Trophoblast cell (in vitro differentiated cells and primary cell): ENCODE data around the gene PGAM2.

Source experiments
- DNase-seq, 2 donors: peaks; one replicate each; pipeline ENCODE4 v3.0.0-alpha.2; 2016
- H2AFZ ChIP-seq: 2 replicates; pipeline ENCODE4 v1.6.1; 2013; ENCODE audit warnings: low read length, moderate library complexity, mild to moderate bottlenecking; ENCODE audit not compliant: insufficient read depth, poor library complexity
- H2AK5ac ChIP-seq: 2 replicates; pipeline ENCODE4 v1.6.1; 2013; ENCODE audit warnings: mild to moderate bottlenecking, low read length
- H2BK120ac ChIP-seq: 2 replicates; pipeline ENCODE4 v1.6.1; 2013; ENCODE audit warnings: low read length, mild to moderate bottlenecking, moderate library complexity; ENCODE audit not compliant: insufficient read depth, poor library complexity
- H2BK12ac ChIP-seq: 2 replicates; pipeline ENCODE4 v1.6.1; 2013; ENCODE audit warnings: mild to moderate bottlenecking, low read length, moderate library complexity
- H2BK5ac ChIP-seq: 2 replicates; pipeline ENCODE4 v1.6.1; 2013; ENCODE audit warnings: low read length, low read depth, moderate library complexity, mild to moderate bottlenecking; ENCODE audit not compliant: poor library complexity
- H3K14ac ChIP-seq: 2 replicates; pipeline ENCODE4 v1.6.1; 2013; ENCODE audit warnings: mild to moderate bottlenecking, low read length
- H3K18ac ChIP-seq: 2 replicates; pipeline ENCODE4 v1.6.1; 2013; ENCODE audit warnings: mild to moderate bottlenecking, low read length
- H3K23ac ChIP-seq: 2 replicates; pipeline ENCODE4 v1.6.1; 2013; ENCODE audit warnings: low read length
- H3K27ac ChIP-seq: 2 replicates; pipeline ENCODE4 v1.5.1; 2013; ENCODE audit warnings: low read depth, mild to moderate bottlenecking, inconsistent platforms, low read length, moderate library complexity
- H3K27me3 ChIP-seq: 2 replicates; pipeline ENCODE4 v1.6.1; 2013; ENCODE audit warnings: inconsistent platforms, mild to moderate bottlenecking, low read length, moderate library complexity; ENCODE audit not compliant: insufficient read depth
- H3K36me3 ChIP-seq, 2 experiments: 1 replicate in 1 of 2; 2 replicates in 1 of 2; pipeline ENCODE4 v1.6.1; 2013; ENCODE audit warnings: low read length in 2 of 2, mild to moderate bottlenecking in 2 of 2, moderate library complexity in 1 of 2; ENCODE audit not compliant: insufficient read depth in 2 of 2, control insufficient read depth in 1 of 2
- H3K4ac ChIP-seq: 2 replicates; pipeline ENCODE4 v1.6.1; 2013; ENCODE audit warnings: low read depth, mild to moderate bottlenecking, low read length, moderate library complexity
- H3K4me1 ChIP-seq, 2 experiments: 1 replicate in 1 of 2; 2 replicates in 1 of 2; pipeline ENCODE4 v1.6.1; 2013; ENCODE audit warnings: low read length in 2 of 2, mild to moderate bottlenecking in 2 of 2, moderate library complexity in 1 of 2; ENCODE audit not compliant: insufficient read depth in 2 of 2, control insufficient read depth in 1 of 2
- H3K4me2 ChIP-seq: 2 replicates; pipeline ENCODE4 v1.6.1; 2013; ENCODE audit warnings: inconsistent platforms, mild to moderate bottlenecking, low read length, moderate library complexity
- H3K4me3 ChIP-seq: 2 replicates; pipeline ENCODE4 v1.5.1; 2013; ENCODE audit warnings: mild to moderate bottlenecking, low read depth, low read length, inconsistent platforms
- H3K79me1 ChIP-seq: one replicate; pipeline ENCODE4 v1.6.1; 2013; ENCODE audit warnings: low read length
- H3K79me2 ChIP-seq: 2 replicates; pipeline ENCODE4 v1.6.1; 2013; ENCODE audit warnings: low read length, mild to moderate bottlenecking; ENCODE audit not compliant: control insufficient read depth, insufficient read depth, poor library complexity
- H3K9ac ChIP-seq: 2 replicates; pipeline ENCODE4 v1.6.1; 2013; ENCODE audit warnings: mild to moderate bottlenecking, low read length
- H3K9me3 ChIP-seq: 2 replicates; pipeline ENCODE4 v1.6.1; 2013; ENCODE audit warnings: low read depth, mild to moderate bottlenecking, control low read depth, inconsistent platforms, low read length; ENCODE audit not compliant: insufficient read depth
- H4K12ac ChIP-seq: 2 replicates; pipeline ENCODE4 v1.6.1; 2013; ENCODE audit warnings: low read depth, mild to moderate bottlenecking, low read length, moderate library complexity
- H4K8ac ChIP-seq: 2 replicates; pipeline ENCODE4 v1.6.1; 2013; ENCODE audit warnings: low read depth, mild to moderate bottlenecking, low read length, moderate library complexity
- H4K91ac ChIP-seq: one replicate; pipeline ENCODE4 v1.6.1; 2013; ENCODE audit warnings: low read depth, mild to moderate bottlenecking, low read length, moderate library complexity
- WGBS: extraction: QIAGEN DNeasy Blood & Tissue Kit; methylation state at CpG from one replicate; pipeline ENCODE4 v1.1.7; 2013; ENCODE audit warnings: missing lambda C conversion rate; ENCODE audit not compliant: insufficient read length, insufficient coverage; ENCODE audit errors: extremely low coverage; 5-methylcytosine and 5-hydroxymethylcytosine counted together

Gene PGAM2

GRCh38 chr7:44056681-44057080, 8.7 kb downstream of the PGAM2 start:
- H3K4me2 ChIP-seq: no peak overlapping the region
- H2AK5ac ChIP-seq: no peak overlapping the region
- no peak overlapping the region for H4K12ac ChIP-seq
- WGBS: no CpG with 5 or more reads among the region's 7 CpGs
- no peaks in the 10 kb centered on the region for H3K79me1 ChIP-seq
- H2BK5ac ChIP-seq: no peak overlapping the region
- H3K4me3 ChIP-seq: no peak overlapping the region
- H4K91ac ChIP-seq: no peak overlapping the region
- DNase-seq: no peak
- no peak overlapping the region for H3K14ac ChIP-seq
- H3K23ac ChIP-seq: no peak overlapping the region
- H3K4me1 ChIP-seq: no peaks in the 10 kb centered on the region
- H2BK120ac ChIP-seq: no peak overlapping the region
- no peaks in the 10 kb centered on the region for H3K9me3 ChIP-seq
- H2AFZ ChIP-seq: no peak overlapping the region
- no peak overlapping the region for H3K18ac ChIP-seq
- no peak overlapping the region for H4K8ac ChIP-seq
- peaks cover 67% of the 10 kb centered on the region in 2 experiments for H3K36me3 ChIP-seq
- no peak overlapping the region for H3K9ac ChIP-seq
- no peaks in the 10 kb centered on the region for H3K79me2 ChIP-seq
- H3K27me3 ChIP-seq: no peaks in the 10 kb centered on the region
- no peak overlapping the region for H3K4ac ChIP-seq
- no peak overlapping the region for H3K27ac ChIP-seq
- H2BK12ac ChIP-seq: no peak overlapping the region

GRCh38 chr7:44052771-44053365, 12.5 kb downstream of the PGAM2 start:
- Histone ChIP-seq H2BK5ac (no peak overlapping the region), H2BK12ac (no peak overlapping the region), H3K9me3 (no peaks in the 10 kb centered on the region), H2BK120ac (no peak overlapping the region), H3K79me1 (no peaks in the 10 kb centered on the region), H3K79me2 (no peaks in the 10 kb centered on the region), H3K4me1 (no peaks in the 10 kb centered on the region), H3K4me2 (no peak overlapping the region), H4K12ac (no peak overlapping the region), H3K18ac (no peak overlapping the region), H3K27me3 (no peaks in the 10 kb centered on the region), H3K4ac (no peak overlapping the region), H2AFZ (no peak overlapping the region), H3K23ac (no peak overlapping the region), H3K14ac (no peak overlapping the region), H3K27ac (no peak overlapping the region), H3K9ac (no peak overlapping the region), H4K91ac (no peak overlapping the region), H3K4me3 (no peak overlapping the region), H2AK5ac (no peak overlapping the region), H4K8ac (no peak overlapping the region), H3K36me3 (peaks cover 51% of the 10 kb centered on the region in 2 experiments)
- DNase-seq: no peak
- no CpG with 5 or more reads among the region's 12 CpGs for WGBS

- Histone ChIP-seq H3K79me2 (no peaks in the 10 kb centered on the region), H4K12ac (no peak overlapping the region), H2BK120ac (no peak overlapping the region), H3K4me2 (no peak overlapping the region), H4K8ac (no peak overlapping the region), H2BK12ac (no peak overlapping the region), H3K4me3 (no peak overlapping the region), H2AFZ (no peak overlapping the region), H2BK5ac (no peak overlapping the region), H3K36me3 (peaks cover 41 to 45% of the 10 kb centered on the region in 2 experiments), H3K27me3 (no peaks in the 10 kb centered on the region), H3K18ac (no peak overlapping the region), H3K14ac (no peak overlapping the region), H3K4me1 (no peaks in the 10 kb centered on the region), H3K9me3 (no peaks in the 10 kb centered on the region), H3K79me1 (no peaks in the 10 kb centered on the region), H2AK5ac (no peak overlapping the region), H3K27ac (no peak overlapping the region), H3K4ac (no peak overlapping the region), H4K91ac (no peak overlapping the region), H3K9ac (no peak overlapping the region), H3K23ac (no peak overlapping the region)
- no CpG with 5 or more reads among the region's 5 CpGs for WGBS
- DNase-seq: no peak
Observed at GRCh38 chr7:44051611-44052220, 13.7 kb downstream of the PGAM2 start.

- Histone ChIP-seq H2BK12ac (no peak overlapping the region), H3K79me1 (no peaks in the 10 kb centered on the region), H3K36me3 (peaks cover 42 to 44% of the 10 kb centered on the region in 2 experiments), H3K18ac (no peak overlapping the region), H4K8ac (no peak overlapping the region), H3K4me2 (no peak overlapping the region), H3K4ac (no peak overlapping the region), H3K4me3 (no peak overlapping the region), H2BK120ac (no peak overlapping the region), H2BK5ac (no peak overlapping the region), H3K9ac (no peak overlapping the region), H3K27me3 (no peaks in the 10 kb centered on the region), H2AFZ (no peak overlapping the region), H2AK5ac (no peak overlapping the region), H3K23ac (no peak overlapping the region), H3K14ac (no peak overlapping the region), H3K79me2 (peaks cover 3% of the 10 kb centered on the region), H3K9me3 (no peaks in the 10 kb centered on the region), H3K4me1 (no peaks in the 10 kb centered on the region), H3K27ac (no peak overlapping the region), H4K91ac (no peak overlapping the region), H4K12ac (no peak overlapping the region)
- no CpG with 5 or more reads among the region's 8 CpGs for WGBS
- no peak for DNase-seq
Observed at GRCh38 chr7:44050915-44051560, 14.3 kb downstream of the PGAM2 start.
